Muscle layer of colon (tissue), 2 donors: ENCODE measurements around the gene KCNMA1.
A peak's percentile ranks its signal among the peaks of the same experiment; 100 is the strongest.
"Not testable (repeated sequence)": the region's sequence is repeated elsewhere in the genome, so short reads cannot be mapped to it uniquely, and the experiment has no call there.

ENCODE experiments used
- H3K27ac ChIP-seq: one replicate; pipeline ENCODE4 v1.7.0; 2013; ENCODE audit warnings: low read depth, mild to moderate bottlenecking, low read length, moderate library complexity
- H3K27me3 ChIP-seq, 2 donors: one replicate each; pipeline ENCODE4 v1.7.0; 2013; ENCODE audit warnings: low read length in 2 of 2, mild to moderate bottlenecking in 2 of 2; ENCODE audit not compliant: insufficient read depth in 2 of 2, control insufficient read depth in 1 of 2
- H3K36me3 ChIP-seq: one replicate; pipeline ENCODE4 v1.7.0; 2013; ENCODE audit warnings: mild to moderate bottlenecking, low read length; ENCODE audit not compliant: insufficient read depth
- H3K4me1 ChIP-seq: one replicate; pipeline ENCODE4 v1.7.0; 2013; ENCODE audit warnings: mild to moderate bottlenecking, low read length; ENCODE audit not compliant: insufficient read depth
- H3K4me3 ChIP-seq, 2 donors: one replicate each; pipeline ENCODE4 v1.7.0; 2013; ENCODE audit warnings: low read length in 2 of 2, low read depth in 1 of 2, mild to moderate bottlenecking in 1 of 2, moderate library complexity in 1 of 2
- H3K9ac ChIP-seq: one replicate; pipeline ENCODE4 v1.7.0; 2013; ENCODE audit warnings: low read length
- H3K9me3 ChIP-seq: one replicate; pipeline ENCODE4 v1.7.0; 2013; ENCODE audit warnings: mild to moderate bottlenecking, low read length
- donor health status: abdominal sarcoma.
- donor health status: Adenocarcinoma of cecum.

The KCNMA1 gene

DNA sequence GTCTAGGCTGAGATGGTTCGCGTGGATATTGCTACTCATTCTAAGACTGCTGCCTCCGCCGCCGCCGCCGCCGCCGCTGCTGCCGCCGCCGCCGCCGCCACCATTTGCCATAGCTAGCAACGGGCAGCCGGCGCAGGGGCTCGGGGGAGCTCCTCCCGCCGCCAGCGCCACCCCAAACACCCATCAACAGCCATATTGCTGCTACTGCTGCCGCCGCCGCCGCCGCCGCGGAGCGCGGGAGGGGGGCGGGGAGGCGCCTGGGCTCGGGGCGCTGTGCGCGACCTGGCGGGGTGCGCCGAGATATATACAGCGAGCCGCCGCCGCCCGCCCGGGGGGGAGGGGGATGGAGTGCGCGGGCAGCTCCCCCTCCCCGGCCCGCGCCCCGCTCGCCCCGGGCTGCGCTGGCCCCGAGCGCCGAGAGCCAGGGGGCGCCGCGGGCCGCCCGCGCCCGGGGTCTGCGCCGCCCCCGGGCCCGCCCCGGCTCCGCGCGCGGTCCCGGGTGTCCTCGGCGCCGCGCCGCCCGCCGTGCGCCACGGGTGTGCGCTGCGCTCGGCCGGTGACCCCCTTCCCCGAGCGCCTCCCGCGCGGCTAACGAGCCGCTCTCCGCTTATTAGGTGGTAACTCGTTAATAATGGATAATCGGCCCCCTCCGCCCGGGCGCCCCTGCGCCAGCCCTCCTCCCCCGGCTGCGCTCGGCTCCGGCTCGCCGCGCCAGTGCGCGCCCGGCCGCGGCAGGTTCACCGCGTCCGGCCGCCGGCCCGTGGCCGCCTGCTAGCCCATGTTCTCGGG lies at the start of gene KCNMA1:
Gene KCNMA1, minus strand, starts transcription at position 277 of the 789 bp plus-strand sequence.
- Histone ChIP-seq H3K4me1 (peaks cover 39% of the 10 kb centered on the region), H3K4me3 (peak within 1 kb of the TSS; percentile 77 to 81), H3K36me3 (no peaks in the 10 kb centered on the region), H3K9ac (peak within 1 kb of the TSS; percentile 70), H3K27me3 (peaks cover 0 to 8% of the 10 kb centered on the region in 2 donors), H3K27ac (peak within 1 kb of the TSS; percentile 74), H3K9me3 (no peaks in the 10 kb centered on the region)

DNA sequence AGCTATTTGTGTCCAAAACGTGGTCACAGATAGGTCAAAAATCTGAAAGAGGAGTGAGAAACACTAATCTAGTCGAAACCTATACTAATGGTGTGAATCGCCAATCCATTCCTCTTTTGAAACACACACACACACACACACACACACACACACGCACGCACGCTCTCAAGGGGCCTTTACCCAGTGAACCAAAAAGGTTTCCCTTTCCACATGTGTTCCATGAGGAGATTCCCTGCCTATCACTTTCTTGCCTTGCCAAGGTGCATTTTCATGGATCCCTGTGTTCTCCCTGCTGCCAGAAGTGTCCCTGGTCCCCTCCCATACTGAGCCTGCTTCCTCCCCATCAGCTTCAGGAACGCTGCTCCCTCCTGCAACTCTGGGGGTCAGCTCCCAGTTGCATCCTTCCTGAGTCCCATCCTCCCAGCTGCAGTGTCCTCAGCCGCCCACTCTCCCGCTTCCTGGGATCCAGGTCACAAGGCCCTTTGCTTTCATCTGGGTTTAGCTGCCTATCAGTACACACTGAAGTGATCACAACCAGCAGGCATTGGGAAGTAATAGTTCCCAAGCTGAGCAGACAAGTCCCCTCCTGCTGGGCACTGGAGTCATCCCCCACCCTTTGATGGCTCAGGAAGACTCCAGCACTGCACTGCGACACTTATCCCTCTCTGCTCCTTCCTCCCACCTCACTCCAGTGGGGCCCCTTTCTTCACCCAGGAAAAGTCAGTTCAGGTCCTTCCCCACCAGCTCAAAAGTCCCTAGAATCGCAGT lies 49.2 kb upstream of the KCNMA1 start:
- Histone ChIP-seq H3K27me3 (no peaks in the 10 kb centered on the region), H3K36me3 (no peaks in the 10 kb centered on the region), H3K27ac (no peak overlapping the region), H3K9ac (no peak overlapping the region), H3K9me3 (no peaks in the 10 kb centered on the region), H3K4me1 (no peaks in the 10 kb centered on the region), H3K4me3 (no peak overlapping the region)

DNA sequence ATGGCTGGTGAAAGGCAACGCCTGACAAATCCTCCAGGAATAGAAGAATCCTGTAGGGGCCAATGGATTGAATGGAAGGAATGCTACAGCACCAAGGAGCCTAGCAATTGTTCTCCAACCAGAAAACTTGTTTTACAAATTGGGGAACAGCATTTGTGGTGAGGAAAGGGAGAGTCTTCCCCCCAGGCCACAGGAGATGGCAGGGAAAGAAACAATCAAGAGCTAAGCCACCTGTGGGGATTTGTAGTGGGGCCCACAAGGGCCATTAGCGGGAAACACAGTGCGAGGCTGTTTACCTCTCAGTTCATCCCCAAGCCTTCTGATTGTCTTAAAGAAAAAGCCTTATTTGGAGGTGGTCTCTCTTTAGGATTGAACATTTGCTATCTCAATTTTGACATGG lies 48.5 kb upstream of the KCNMA1 start:
- Histone ChIP-seq H3K27ac (no peak overlapping the region), H3K36me3 (no peaks in the 10 kb centered on the region), H3K9me3 (no peaks in the 10 kb centered on the region), H3K27me3 (no peaks in the 10 kb centered on the region), H3K4me3 (no peak overlapping the region), H3K4me1 (no peaks in the 10 kb centered on the region), H3K9ac (no peak overlapping the region)

DNA sequence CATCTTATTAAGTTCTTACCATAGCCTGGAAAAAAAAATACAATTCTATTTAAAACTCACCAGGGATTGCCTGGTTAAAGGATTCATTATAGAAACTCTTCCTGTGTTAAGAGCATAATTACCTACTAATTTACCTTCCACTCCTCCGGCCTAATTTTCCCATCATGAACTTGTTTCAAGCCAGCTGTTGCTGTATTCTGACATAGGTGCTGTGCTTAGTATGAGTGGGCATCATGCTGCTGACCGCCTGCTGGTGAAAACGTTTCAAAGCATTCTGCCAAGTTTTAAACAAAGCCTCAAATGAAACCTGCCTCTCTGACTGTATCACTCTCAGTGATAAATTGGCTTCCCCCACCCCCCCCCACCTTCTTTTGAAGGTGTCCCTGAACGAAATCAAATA lies 47.8 kb upstream of the KCNMA1 start:
- Histone ChIP-seq H3K9ac (no peak overlapping the region), H3K27me3 (no peaks in the 10 kb centered on the region)

DNA sequence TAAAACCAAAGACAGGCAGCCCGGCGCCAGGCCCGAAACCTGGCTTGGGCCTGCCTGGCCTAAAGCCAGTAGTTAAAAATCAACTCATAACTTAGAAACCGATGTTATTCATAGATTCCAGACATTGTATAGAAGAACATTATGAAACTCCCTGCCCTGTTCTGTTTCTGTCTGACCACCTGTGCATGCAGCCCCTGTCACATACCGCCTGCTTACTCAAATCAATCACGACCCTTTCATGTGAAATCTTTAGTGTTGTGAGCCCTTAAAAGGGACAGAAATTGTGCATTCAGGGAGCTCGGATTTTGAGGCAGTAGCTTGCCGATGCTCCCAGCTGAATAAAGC lies 45.5 kb upstream of the KCNMA1 start:
- not testable (repeated sequence) for H3K4me3 ChIP-seq, H3K9me3 ChIP-seq, H3K9ac ChIP-seq, H3K27me3 ChIP-seq, H3K4me1 ChIP-seq, H3K27ac ChIP-seq, H3K36me3 ChIP-seq

More for the DNA sequence above, 47.8 kb upstream of the KCNMA1 start:
- no peaks in the 10 kb centered on the region for H3K36me3 ChIP-seq
- H3K9me3 ChIP-seq: no peaks in the 10 kb centered on the region
- H3K27ac ChIP-seq: no peak overlapping the region
- H3K4me1 ChIP-seq: no peaks in the 10 kb centered on the region
- H3K4me3 ChIP-seq: no peak overlapping the region

DNA sequence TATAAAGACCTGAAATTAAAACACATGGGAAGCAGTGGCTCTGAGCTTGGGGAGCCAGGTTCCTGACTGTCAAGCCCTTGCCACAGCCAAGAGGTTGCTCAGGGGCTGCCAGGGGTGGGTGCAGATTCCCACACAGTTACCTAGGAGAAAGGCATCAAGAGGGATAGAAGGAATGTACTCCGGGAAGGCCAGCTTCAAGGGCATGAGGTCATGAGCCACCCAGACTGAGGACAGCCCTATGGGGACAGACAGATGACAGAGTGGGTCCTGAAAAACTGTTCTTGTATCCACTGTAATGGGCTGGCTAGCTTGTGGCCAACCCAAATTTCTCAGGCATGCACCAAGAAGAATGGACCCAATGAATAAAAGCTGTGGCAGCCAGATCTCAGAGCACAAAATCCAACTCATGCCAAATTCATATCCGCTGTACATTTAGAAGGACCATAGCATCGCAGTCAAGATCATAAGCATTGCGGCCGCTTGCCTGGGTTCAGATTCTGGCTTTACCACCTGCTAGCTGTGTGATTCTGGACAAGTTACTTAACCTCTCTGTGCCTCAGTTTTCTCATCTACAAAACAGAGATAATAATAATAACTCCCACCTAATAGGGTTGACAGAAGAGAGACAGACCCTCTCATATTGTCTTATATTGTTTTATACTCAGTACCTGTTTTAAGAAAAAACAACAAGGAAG lies 44.9 kb upstream of the KCNMA1 start:
- Histone ChIP-seq H3K9me3 (no peaks in the 10 kb centered on the region), H3K4me3 (no peak overlapping the region), H3K36me3 (no peaks in the 10 kb centered on the region), H3K27ac (no peak overlapping the region), H3K27me3 (no peaks in the 10 kb centered on the region), H3K9ac (no peak overlapping the region), H3K4me1 (no peaks in the 10 kb centered on the region)

DNA sequence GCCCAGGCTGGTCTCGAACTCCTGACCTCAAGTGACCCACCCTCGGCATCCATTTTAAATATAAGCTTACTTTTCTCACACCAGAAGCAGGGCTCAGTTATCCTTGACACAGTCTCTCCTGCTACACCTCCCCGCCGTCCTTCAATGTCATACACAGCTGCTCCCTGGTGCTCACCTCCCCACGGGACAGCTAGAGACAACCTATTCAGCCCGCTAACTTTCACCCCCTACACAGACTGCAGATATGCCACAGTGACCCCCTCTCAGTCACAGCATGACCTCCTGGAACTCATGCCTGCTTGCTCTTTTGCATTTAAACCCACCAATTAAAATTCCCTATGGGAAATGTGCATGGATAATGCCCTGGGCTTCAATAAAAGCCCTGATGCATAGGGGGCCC lies 44.2 kb upstream of the KCNMA1 start:
- H3K27me3 ChIP-seq: no peaks in the 10 kb centered on the region
- no peaks in the 10 kb centered on the region for H3K4me1 ChIP-seq
- H3K9me3 ChIP-seq: no peaks in the 10 kb centered on the region
- no peaks in the 10 kb centered on the region for H3K36me3 ChIP-seq
- no peak overlapping the region for H3K9ac ChIP-seq
- H3K27ac ChIP-seq: no peak overlapping the region
- no peak overlapping the region for H3K4me3 ChIP-seq

DNA sequence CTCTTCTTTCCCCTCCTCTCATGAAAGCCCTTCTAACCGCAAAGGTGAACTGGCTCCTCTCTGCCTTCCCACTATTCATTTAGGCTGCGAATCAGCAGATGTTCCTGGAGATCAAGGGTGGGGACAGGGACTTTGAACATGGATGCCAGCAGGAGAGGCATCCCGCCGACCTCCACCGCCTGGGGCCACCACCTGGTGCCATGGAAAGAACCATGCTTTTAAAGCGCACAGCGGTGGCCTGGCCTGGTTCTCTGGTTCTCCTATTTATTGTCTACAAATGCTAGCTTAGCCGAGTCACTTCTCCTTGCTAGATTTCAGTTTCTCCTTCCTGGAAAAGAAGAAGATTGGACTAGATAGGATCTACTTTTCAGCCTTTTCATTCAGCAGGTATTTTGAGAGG lies 43.2 kb upstream of the KCNMA1 start:
- H3K9ac ChIP-seq: no peak overlapping the region
- H3K9me3 ChIP-seq: no peaks in the 10 kb centered on the region
- no peaks in the 10 kb centered on the region for H3K27me3 ChIP-seq
- no peak overlapping the region for H3K4me3 ChIP-seq
- no peaks in the 10 kb centered on the region for H3K4me1 ChIP-seq
- no peak overlapping the region for H3K27ac ChIP-seq
- no peaks in the 10 kb centered on the region for H3K36me3 ChIP-seq

DNA sequence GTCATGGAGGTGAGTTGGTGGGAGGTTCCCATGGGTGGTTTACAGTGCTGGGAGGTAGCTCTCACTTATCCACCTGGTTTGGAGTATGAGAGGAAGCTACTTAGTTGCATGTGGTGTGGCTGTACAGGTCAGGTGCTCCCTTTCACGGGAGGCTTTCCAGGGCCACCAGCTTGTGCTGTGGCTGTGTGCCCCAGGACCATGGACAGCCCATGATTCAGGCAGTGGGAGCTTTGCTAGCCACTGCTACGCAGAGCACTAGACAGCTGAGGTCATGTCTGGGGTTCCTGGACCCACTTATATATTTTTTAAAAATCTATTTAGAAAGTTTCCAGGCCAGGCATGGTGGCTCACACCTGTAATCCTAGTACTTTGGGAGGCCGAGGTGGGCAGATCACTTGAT lies 42.5 kb upstream of the KCNMA1 start:
- Histone ChIP-seq H3K9ac (no peak overlapping the region), H3K4me1 (no peaks in the 10 kb centered on the region), H3K27me3 (no peaks in the 10 kb centered on the region), H3K36me3 (no peaks in the 10 kb centered on the region), H3K27ac (no peak overlapping the region), H3K4me3 (no peak overlapping the region), H3K9me3 (no peaks in the 10 kb centered on the region)

DNA sequence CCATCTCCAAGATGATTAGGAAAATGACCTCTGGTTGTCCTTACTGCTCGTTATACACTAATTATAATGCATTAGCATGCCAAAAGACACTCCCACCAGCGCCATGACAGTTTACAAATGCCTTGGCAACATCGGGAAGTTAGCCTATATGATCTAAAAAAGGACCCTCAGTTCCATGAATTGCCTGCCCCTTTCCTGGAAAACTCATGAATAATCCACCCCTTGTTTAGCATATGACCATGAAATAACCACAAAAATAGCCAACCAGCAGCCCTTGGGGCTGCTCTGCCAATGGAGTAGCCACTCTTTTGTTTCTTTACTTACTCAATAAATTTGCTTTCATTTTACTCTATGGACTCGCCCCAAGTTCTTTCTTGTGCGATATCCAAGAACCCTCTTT lies 41.6 kb upstream of the KCNMA1 start:
- Histone ChIP-seq H3K36me3 (no peaks in the 10 kb centered on the region), H3K27ac (no peak overlapping the region), H3K27me3 (no peaks in the 10 kb centered on the region), H3K4me3 (no peak overlapping the region), H3K4me1 (no peaks in the 10 kb centered on the region), H3K9me3 (no peaks in the 10 kb centered on the region), H3K9ac (no peak overlapping the region)

DNA sequence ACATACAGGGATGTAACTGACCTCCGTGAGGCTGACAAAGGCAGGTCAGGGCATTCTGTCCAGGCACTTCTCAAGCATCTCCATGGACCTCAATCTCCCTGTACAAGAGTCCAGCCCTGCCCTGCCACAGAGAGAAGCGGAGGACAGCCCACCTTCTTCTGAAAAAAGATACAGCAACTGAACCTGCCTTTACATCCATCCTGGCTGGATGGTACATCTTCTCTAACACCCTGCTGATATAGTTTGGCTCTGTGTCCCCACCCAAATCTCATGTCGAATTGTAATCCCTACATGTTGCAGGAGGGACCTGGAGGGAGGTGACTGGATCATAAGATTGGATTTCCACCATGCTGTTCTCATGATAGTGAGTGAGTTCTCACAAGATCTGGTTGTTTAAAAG lies 40.5 kb upstream of the KCNMA1 start:
- Histone ChIP-seq H3K9me3 (no peaks in the 10 kb centered on the region), H3K27ac (no peak overlapping the region), H3K36me3 (no peaks in the 10 kb centered on the region), H3K4me1 (no peaks in the 10 kb centered on the region), H3K27me3 (no peaks in the 10 kb centered on the region), H3K4me3 (no peak overlapping the region), H3K9ac (no peak overlapping the region)
